Measurements from ENCODE around the gene PHOX2A. TPM values are rescaled to one million over a fixed set of nuclear protein-coding genes. Genes with fewer than 3 reads are reported as not detected.
"Not testable (repeated sequence)": the region's sequence is repeated elsewhere in the genome, so short reads cannot be mapped to it uniquely, and the experiment has no call there.

PHOX2A gene
- total and polyA plus RNA-seq, 12 donors: not detected

- peaks cover 0 to 6% (median 0%) of the 10 kb centered on the region in 7 donors for H3K27me3 ChIP-seq
- intact Hi-C loops (cut with DNase I): no loop called here
- peaks cover 0 to 17% (median 0%) of the 10 kb centered on the region in 9 donors for H3K4me1 ChIP-seq
- DNase-seq (no peak), ATAC-seq (peak in 1 of 8 donors; percentile 72)
- WGBS, 2 donors: 82% methylated on average over 3 of the region's 3 CpGs
- H3K36me3 ChIP-seq: no peaks in the 10 kb centered on the region
- no peak for TF ChIP-seq CTCF (IDR thresholded peaks at IDR 0.05)
- H3K27ac ChIP-seq: peak overlapping the region in 1 of 10 donors; percentile 8
- H3K4me3 ChIP-seq: no peak overlapping the region
- peaks cover 0 to 22% (median 12%) of the 10 kb centered on the region in 11 donors for H3K9me3 ChIP-seq
These were observed 35.7 kb downstream of the PHOX2A start for GRCh38 chr11:72208281-72208680.

- ATAC-seq; intact Hi-C loops (cut with DNase I); DNase-seq; H3K4me3 ChIP-seq; H3K27me3 ChIP-seq; H3K36me3 ChIP-seq; H3K27ac ChIP-seq: not testable (repeated sequence)
- 92 to 93% methylated on average over 2 of the region's 2 CpGs for WGBS, 2 donors
- Histone ChIP-seq H3K4me1 (peaks cover 0 to 17% (median 0%) of the 10 kb centered on the region in 9 donors), H3K9me3 (peaks cover 0 to 22% (median 12%) of the 10 kb centered on the region in 11 donors)
These were observed 37.2 kb downstream of the PHOX2A start for GRCh38 chr11:72206794-72207193.

GRCh38 chr11:72204886-72205285, 39.1 kb downstream of the PHOX2A start:
- no peak overlapping the region for H3K4me3 ChIP-seq
- ATAC-seq (no peak), DNase-seq (no peak)
- TF ChIP-seq CTCF (IDR thresholded peaks at IDR 0.05): no peak
- intact Hi-C loops (cut with DNase I): no loop called here
- H3K4me1 ChIP-seq: peaks cover 0 to 17% (median 0%) of the 10 kb centered on the region in 9 donors
- no peaks in the 10 kb centered on the region for H3K36me3 ChIP-seq
- peaks cover 0 to 14% (median 8%) of the 10 kb centered on the region in 11 donors for H3K9me3 ChIP-seq
- peak overlapping the region in 1 of 10 donors; percentile 49 for H3K27ac ChIP-seq
- H3K27me3 ChIP-seq: no peaks in the 10 kb centered on the region

- no peak for TF ChIP-seq CTCF (IDR thresholded peaks at IDR 0.05)
- Histone ChIP-seq H3K36me3 (no peaks in the 10 kb centered on the region), H3K9me3 (no peaks in the 10 kb centered on the region), H3K4me3 (no peak overlapping the region), H3K27ac (no peak overlapping the region), H3K4me1 (peaks cover 0 to 13% (median 0%) of the 10 kb centered on the region in 9 donors), H3K27me3 (no peaks in the 10 kb centered on the region)
- ATAC-seq: no peak
- intact Hi-C loops (cut with DNase I): no loop called here
- no peak for DNase-seq
- WGBS, 2 donors: 62 to 65% methylated on average over 2 of the region's 2 CpGs
These were observed 40.8 kb downstream of the PHOX2A start for GRCh38 chr11:72203163-72203562.

GRCh38 chr11:72202571-72202970, 41.4 kb downstream of the PHOX2A start:
- DNase-seq: no peak
- no peak overlapping the region for H3K27ac ChIP-seq
- WGBS, 2 donors: 96 to 98% methylated on average over 6 of the region's 6 CpGs

GRCh38 chr11:72201445-72201844, 42.5 kb downstream of the PHOX2A start:
- 94% methylated on average over 41 to 42 of the region's 43 CpGs for WGBS, 2 donors
- ATAC-seq; intact Hi-C loops (cut with DNase I): not testable (repeated sequence)

More at GRCh38 chr11:72202571-72202970, 41.4 kb downstream of the PHOX2A start:
- no peaks in the 10 kb centered on the region for H3K36me3 ChIP-seq
- H3K27me3 ChIP-seq: no peaks in the 10 kb centered on the region
- peaks cover 0 to 13% (median 0%) of the 10 kb centered on the region in 9 donors for H3K4me1 ChIP-seq
- intact Hi-C loops (cut with DNase I): no loop called here
- TF ChIP-seq CTCF (IDR thresholded peaks at IDR 0.05): no peak
- ATAC-seq: no peak
- no peak overlapping the region for H3K4me3 ChIP-seq
- H3K9me3 ChIP-seq: no peaks in the 10 kb centered on the region

More at GRCh38 chr11:72201445-72201844, 42.5 kb downstream of the PHOX2A start:
- H3K4me3 ChIP-seq, DNase-seq, H3K9me3 ChIP-seq, H3K27ac ChIP-seq, H3K27me3 ChIP-seq, H3K36me3 ChIP-seq: not testable (repeated sequence)
- H3K4me1 ChIP-seq: peaks cover 0 to 13% (median 0%) of the 10 kb centered on the region in 9 donors
